Endothelial cell of umbilical vein (primary cell): Measurements from ENCODE around the gene FHOD3. TPM values are rescaled to one million over a fixed set of nuclear protein-coding genes. Genes with fewer than 3 reads are reported as not detected.

Experiments
- BruUV-seq: library from RNA; stranded (reverse); fragments of 400-500 nt; replicated peaks from 2 replicates; lab custom pipeline; 2021; lab: Mats Ljungman, UMichigan
- CTCF ChIA-PET: fragments of 300-600, 350-600 bp; sonication (Branson Sonifier 250); formaldehyde crosslinking; loops from one replicate; lab custom pipeline; 2021; ENCODE audit warnings: antibody characterized with exemption, inconsistent platforms; lab: Charles Lee
- POLR2A ChIA-PET: fragments of 300-600, 350-600 bp; sonication (Branson Sonifier 250); formaldehyde crosslinking; loops from one replicate; lab custom pipeline; 2021; ENCODE audit warnings: antibody characterized with exemption, inconsistent platforms; lab: Charles Lee
- DNase-seq: peaks from one replicate; pipeline ENCODE4 v3.0.0-alpha.2; 2011; ENCODE audit warnings: low read depth, low spot score
- FAIRE-seq: peaks from 2 replicates; lab custom pipeline; 2011; peaks lifted over from hg19 to GRCh38; lab: Jason Lieb, UNC
- H2AFZ ChIP-seq: 2 replicates; pipeline ENCODE4 v1.6.0; 2012; ENCODE audit warnings: low read depth, low read length, control low read depth, inconsistent platforms
- H3K27ac ChIP-seq: 2 replicates; pipeline ENCODE4 v1.5.1; 2011; ENCODE audit warnings: low read depth, mild to moderate bottlenecking, control low read depth, low read length, moderate library complexity; ENCODE audit not compliant: insufficient read depth
- H3K27me3 ChIP-seq, 2 experiments: 2 replicates each; pipeline versions ENCODE4 v1.6.0 to v1.6.1; 2011; ENCODE audit warnings: low read length in 2 of 2, mixed read lengths in 1 of 2; ENCODE audit not compliant: control insufficient read depth in 2 of 2, insufficient read depth in 2 of 2
- H3K36me3 ChIP-seq, 2 experiments: 2 replicates in 1 of 2; 3 replicates in 1 of 2; pipeline ENCODE4 v1.5.1; 2011; ENCODE audit warnings: low read length in 2 of 2, mild to moderate bottlenecking in 1 of 2, moderate library complexity in 1 of 2; ENCODE audit not compliant: control insufficient read depth in 2 of 2, insufficient read depth in 2 of 2; ENCODE audit errors: extremely low read depth in 1 of 2
- H3K4me1 ChIP-seq: 3 replicates; pipeline ENCODE4 v1.5.1; 2011; ENCODE audit warnings: mild to moderate bottlenecking, low read length; ENCODE audit not compliant: control insufficient read depth, insufficient read depth; ENCODE audit errors: extremely low read depth
- H3K4me2 ChIP-seq: 2 replicates; pipeline ENCODE4 v1.6.1; 2011; ENCODE audit warnings: low read length, control low read depth, mixed read lengths; ENCODE audit not compliant: insufficient read depth
- H3K4me3 ChIP-seq, 3 experiments: fragments of 200-600 bp in 1 of 3; sonication (generic), shearing (Covaris generic) in 1 of 3; replicated peaks in 1 of 3; 2 replicates each; pipeline ENCODE4 v1.5.1; 2011 to 2016; ENCODE audit warnings: control low read depth in 3 of 3, low read length in 3 of 3, mild to moderate bottlenecking in 2 of 3, inconsistent platforms in 1 of 3, low read depth in 1 of 3, moderate library complexity in 1 of 3; ENCODE audit not compliant: insufficient read depth in 1 of 3
- H3K79me2 ChIP-seq: 2 replicates; pipeline ENCODE4 v1.6.0; 2012; ENCODE audit warnings: low read length, inconsistent platforms; ENCODE audit not compliant: control insufficient read depth, insufficient read depth
- H3K9ac ChIP-seq: replicated peaks from 2 replicates; pipeline ENCODE3; 2011; ENCODE audit warnings: low read length, control low read depth; ENCODE audit not compliant: insufficient read depth; ENCODE audit errors: extremely low read depth
- H3K9me1 ChIP-seq: replicated peaks from 3 replicates; pipeline ENCODE4 v1.6.0; 2011; ENCODE audit warnings: mild to moderate bottlenecking, low read length; ENCODE audit not compliant: control insufficient read depth, insufficient read depth; ENCODE audit errors: extremely low read depth
- H3K9me3 ChIP-seq: replicated peaks from 2 replicates; pipeline ENCODE4 v1.5.1; 2012; ENCODE audit warnings: low read length, inconsistent platforms; ENCODE audit not compliant: control insufficient read depth, insufficient read depth
- H4K20me1 ChIP-seq: replicated peaks from 2 replicates; pipeline ENCODE3; 2011; ENCODE audit warnings: mild to moderate bottlenecking, low read length; ENCODE audit not compliant: control insufficient read depth, insufficient read depth; ENCODE audit errors: extremely low read depth
- EZH2 ChIP-seq: IDR thresholded peaks from 2 replicates; pipeline ENCODE4 v1.6.1; 2012; ENCODE audit warnings: borderline replicate concordance, low read depth, mild to moderate bottlenecking, moderate library complexity, low read length, inconsistent platforms; ENCODE audit not compliant: severe bottlenecking
- FOS ChIP-seq: IDR thresholded peaks from 2 replicates; pipeline ENCODE4 v1.6.1; 2011; ENCODE audit warnings: mild to moderate bottlenecking, low read length, moderate library complexity, borderline replicate concordance; ENCODE audit not compliant: insufficient read depth
- GATA2 ChIP-seq: IDR thresholded peaks from 2 replicates; pipeline ENCODE4 v1.7.0; 2011; ENCODE audit warnings: low read depth, mild to moderate bottlenecking, moderate library complexity, mixed read lengths, low read length; ENCODE audit not compliant: insufficient read length, insufficient read depth
- JUN ChIP-seq: IDR thresholded peaks from 2 replicates; pipeline ENCODE4 v1.6.1; 2011; ENCODE audit warnings: borderline replicate concordance, low read depth; ENCODE audit not compliant: insufficient read length, insufficient read depth
- MYC ChIP-seq: IDR thresholded peaks from one replicate; pipeline ENCODE4 v1.6.1; 2011; ENCODE audit warnings: mild to moderate bottlenecking, low read depth, low read length
- POLR2A ChIP-seq: IDR thresholded peaks from 2 replicates; pipeline ENCODE4 v1.6.1; 2012; ENCODE audit warnings: low read depth, mild to moderate bottlenecking, control low read depth, low read length
- POLR2AphosphoS5 ChIP-seq: IDR thresholded peaks from 2 replicates; pipeline ENCODE4 v1.6.1; 2012; ENCODE audit warnings: low read depth, mild to moderate bottlenecking, control low read depth, low read length, moderate library complexity; ENCODE audit not compliant: insufficient read depth
- dilution Hi-C: fragments of 300-500 bp; cut with MboI; formaldehyde crosslinking; loops from one replicate; pipeline ENCODE4 v1.15.0; 2019; ENCODE audit warnings: low sequenced_read_pairs; ENCODE audit not compliant: extremely low pct_ligation_motif_present
- intact Hi-C: fragments of 100-400 bp; cut with micrococcal nuclease; formaldehyde crosslinking; loops from one replicate; pipeline ENCODE4 v1.10.0; 2022
- polyA plus RNA-seq, 4 experiments: library from polyadenylated mRNA; depleted of rRNA in 3 of 4; stranded (reverse) in 3 of 4; unstranded in 1 of 4; fragments of >200 nt; gene quantifications; 2 replicates each; pipeline versions ENCODE4 v1.2.1 to v1.2.3, GENCODE V29; 2011 to 2012; ENCODE audit warnings: missing spikeins in 1 of 4
- total RNA-seq: library from RNA; stranded (reverse); gene quantifications from 2 replicates; pipeline ENCODE4 v1.2.3, GENCODE V29; 2021
- TF ChIP-seq, protein P1 (sequence below): IDR thresholded peaks from 2 replicates; pipeline ENCODE4 v1.6.1; 2011; ENCODE audit not compliant: insufficient read depth, insufficient read length
- TF ChIP-seq, protein P2 (sequence below), 2 donors: IDR thresholded peaks; 1 replicate in 1 of 2; 2 replicates in 1 of 2; pipeline ENCODE4 v1.5.1; 2011; ENCODE audit warnings: low read length in 2 of 2, mild to moderate bottlenecking in 2 of 2, moderate library complexity in 2 of 2, control low read depth in 1 of 2, inconsistent platforms in 1 of 2, low read depth in 1 of 2; ENCODE audit not compliant: insufficient read depth in 1 of 2; ENCODE audit errors: extremely low read depth in 1 of 2

The FHOD3 gene
- total and polyA plus RNA-seq, 2 donors (not counting 3 experiments of a cell fraction or from before 2014, with no cell fraction given) = 0.06 to 1.5 TPM

DNA sequence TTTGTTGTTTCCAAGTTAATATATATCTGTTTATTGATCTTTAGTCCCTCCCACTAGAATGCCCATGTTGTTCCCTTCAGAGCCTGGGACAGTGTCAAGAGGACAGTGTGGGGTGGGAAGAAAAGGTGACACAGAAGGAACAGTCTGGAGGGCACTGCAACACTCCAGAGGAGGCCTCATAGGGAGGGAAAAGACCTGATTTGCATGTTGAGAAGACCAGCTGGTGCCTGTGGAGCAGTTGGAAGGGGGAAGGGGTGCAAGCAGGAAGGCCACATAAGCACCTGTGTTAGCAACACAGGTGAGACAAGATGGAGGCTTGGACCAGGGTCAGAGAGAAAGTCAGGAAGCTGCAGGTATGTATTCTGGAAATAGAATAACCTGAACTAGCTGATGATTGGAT is 48.1 kb upstream of the FHOD3 start:
- H3K36me3 ChIP-seq = no peaks in the 10 kb centered on the region
- BruUV-seq = no TSS peak
- no peak for FAIRE-seq
- no peak for DNase-seq
- H3K4me1 ChIP-seq = no peaks in the 10 kb centered on the region
- TF ChIP-seq MYC (no peak), JUN (no peak), POLR2AphosphoS5 (no peak), GATA2 (no peak), FOS (no peak), POLR2A (no peak), EZH2 (no peak)
- TF ChIP-seq, protein P1, sequence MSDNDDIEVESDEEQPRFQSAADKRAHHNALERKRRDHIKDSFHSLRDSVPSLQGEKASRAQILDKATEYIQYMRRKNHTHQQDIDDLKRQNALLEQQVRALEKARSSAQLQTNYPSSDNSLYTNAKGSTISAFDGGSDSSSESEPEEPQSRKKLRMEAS = no peak
- TF ChIP-seq, protein P2, sequence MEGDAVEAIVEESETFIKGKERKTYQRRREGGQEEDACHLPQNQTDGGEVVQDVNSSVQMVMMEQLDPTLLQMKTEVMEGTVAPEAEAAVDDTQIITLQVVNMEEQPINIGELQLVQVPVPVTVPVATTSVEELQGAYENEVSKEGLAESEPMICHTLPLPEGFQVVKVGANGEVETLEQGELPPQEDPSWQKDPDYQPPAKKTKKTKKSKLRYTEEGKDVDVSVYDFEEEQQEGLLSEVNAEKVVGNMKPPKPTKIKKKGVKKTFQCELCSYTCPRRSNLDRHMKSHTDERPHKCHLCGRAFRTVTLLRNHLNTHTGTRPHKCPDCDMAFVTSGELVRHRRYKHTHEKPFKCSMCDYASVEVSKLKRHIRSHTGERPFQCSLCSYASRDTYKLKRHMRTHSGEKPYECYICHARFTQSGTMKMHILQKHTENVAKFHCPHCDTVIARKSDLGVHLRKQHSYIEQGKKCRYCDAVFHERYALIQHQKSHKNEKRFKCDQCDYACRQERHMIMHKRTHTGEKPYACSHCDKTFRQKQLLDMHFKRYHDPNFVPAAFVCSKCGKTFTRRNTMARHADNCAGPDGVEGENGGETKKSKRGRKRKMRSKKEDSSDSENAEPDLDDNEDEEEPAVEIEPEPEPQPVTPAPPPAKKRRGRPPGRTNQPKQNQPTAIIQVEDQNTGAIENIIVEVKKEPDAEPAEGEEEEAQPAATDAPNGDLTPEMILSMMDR (IDR thresholded peaks at IDR 0.05; ENCODE audit: extremely low read depth in 1 of 2, insufficient read depth in 1 of 2, low read depth in 1 of 2, low read length in 2 of 2) = no peak
- H3K79me2 ChIP-seq = no peaks in the 10 kb centered on the region
- H2AFZ ChIP-seq = no peak overlapping the region
- CTCF ChIA-PET = no interaction called here
- dilution Hi-C loops (no loop called here), intact Hi-C loops (no loop called here)
- H3K9ac ChIP-seq = no peak overlapping the region
- no peaks in the 10 kb centered on the region for H3K9me3 ChIP-seq
- H3K4me3 ChIP-seq = no peak overlapping the region
- POLR2A ChIA-PET = no interaction called here
- H3K4me2 ChIP-seq = no peak overlapping the region
- peaks cover 2 to 4% of the 10 kb centered on the region in 2 experiments for H3K27me3 ChIP-seq
- H3K27ac ChIP-seq = no peak overlapping the region
- no peaks in the 10 kb centered on the region for H4K20me1 ChIP-seq
- H3K9me1 ChIP-seq = no peaks in the 10 kb centered on the region
